ENCODE results near the gene TSACC. TPM values are rescaled to one million over a fixed set of nuclear protein-coding genes. Genes with fewer than 3 reads are reported as not detected.

TSACC gene
- total and polyA plus RNA-seq, 2 of the 8 experiments (the other 6 are each of a cell fraction or from before 2014, with no cell fraction given) = 1.0 to 5.0 TPM

DNA sequence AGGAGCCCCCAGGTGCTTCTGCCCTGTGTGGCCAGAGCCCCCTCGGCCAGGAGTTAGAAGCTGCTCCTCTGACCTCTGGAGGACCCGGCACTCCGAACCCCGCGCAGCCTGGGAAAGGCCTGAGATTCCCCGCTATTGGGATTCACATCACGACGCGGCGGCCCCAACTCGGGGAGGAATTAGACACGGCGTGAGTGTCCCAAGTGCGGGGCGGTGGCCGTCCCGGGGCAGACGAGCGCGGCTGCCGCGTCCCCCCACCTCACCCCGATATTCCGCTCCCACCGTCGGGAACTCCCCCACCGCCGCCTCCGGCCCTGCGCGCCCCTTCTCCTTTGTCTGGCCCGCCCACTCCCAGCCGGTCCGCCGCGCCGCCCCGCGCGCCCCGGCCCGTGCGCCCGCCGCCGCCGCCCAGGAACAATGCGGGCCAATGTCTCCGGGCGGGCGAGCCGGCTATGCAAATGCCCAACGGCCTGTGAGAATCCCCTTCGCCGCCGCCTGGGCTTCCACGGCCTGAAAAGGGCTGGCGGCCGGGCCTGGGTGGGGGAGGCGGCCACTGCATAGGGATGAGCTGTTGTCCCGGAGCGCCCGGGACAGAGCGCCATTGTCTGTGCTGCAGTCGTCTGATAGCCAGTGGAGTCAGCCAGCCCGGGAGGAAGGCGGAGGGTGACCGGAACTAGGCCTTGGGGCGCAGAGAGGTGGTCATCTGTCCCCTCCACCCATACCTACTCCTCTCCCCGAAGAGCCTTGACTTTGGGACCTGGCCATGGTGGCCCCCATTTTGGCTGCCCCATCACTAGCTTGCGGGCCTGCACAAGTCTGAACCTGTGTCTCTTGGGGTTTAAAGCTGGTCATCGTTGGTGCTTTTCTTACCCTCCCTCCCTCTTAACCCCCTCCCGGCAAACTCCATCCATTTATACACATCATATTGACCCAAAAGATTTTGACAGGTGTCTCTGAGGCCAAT is 50.1 kb downstream of the TSACC start (continued):
- TF ChIP-seq ASH2L (IDR thresholded peaks at IDR 0.05; ENCODE audit: low read length) (peak; percentile 7), TAF7 (optimal IDR thresholded peaks at IDR 0.05; ENCODE audit: borderline replicate concordance, low read depth, low read length) (no peak)

All from H1 (cell line).